Measurements from ENCODE around the gene CCNY.

The CCNY gene

DNA sequence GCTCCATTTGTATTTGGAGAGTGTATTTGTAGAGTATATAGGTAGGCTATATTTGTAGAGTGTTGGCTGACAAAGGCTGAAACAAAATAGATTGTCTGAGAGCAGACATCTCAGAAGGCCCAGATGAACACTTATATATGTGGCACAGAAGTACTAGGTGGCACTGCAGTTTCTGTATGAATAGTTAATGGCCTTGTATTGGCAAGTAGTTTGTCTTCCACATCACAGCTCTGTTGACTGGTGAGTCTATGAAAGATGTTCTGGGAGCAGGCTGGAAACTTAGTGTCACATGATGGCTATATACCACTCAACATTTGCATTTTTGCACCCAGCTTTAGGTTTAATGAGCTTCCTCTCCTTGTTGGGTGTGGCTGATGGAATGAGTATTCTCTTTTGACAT is 51.9 kb downstream of the CCNY start:
- H3K4me3 ChIP-seq (replicated peaks in 1 of 2; ENCODE audit: low read depth in 2 of 2, low read length in 2 of 2): no peak overlapping the region
- TF ChIP-seq, protein P1, sequence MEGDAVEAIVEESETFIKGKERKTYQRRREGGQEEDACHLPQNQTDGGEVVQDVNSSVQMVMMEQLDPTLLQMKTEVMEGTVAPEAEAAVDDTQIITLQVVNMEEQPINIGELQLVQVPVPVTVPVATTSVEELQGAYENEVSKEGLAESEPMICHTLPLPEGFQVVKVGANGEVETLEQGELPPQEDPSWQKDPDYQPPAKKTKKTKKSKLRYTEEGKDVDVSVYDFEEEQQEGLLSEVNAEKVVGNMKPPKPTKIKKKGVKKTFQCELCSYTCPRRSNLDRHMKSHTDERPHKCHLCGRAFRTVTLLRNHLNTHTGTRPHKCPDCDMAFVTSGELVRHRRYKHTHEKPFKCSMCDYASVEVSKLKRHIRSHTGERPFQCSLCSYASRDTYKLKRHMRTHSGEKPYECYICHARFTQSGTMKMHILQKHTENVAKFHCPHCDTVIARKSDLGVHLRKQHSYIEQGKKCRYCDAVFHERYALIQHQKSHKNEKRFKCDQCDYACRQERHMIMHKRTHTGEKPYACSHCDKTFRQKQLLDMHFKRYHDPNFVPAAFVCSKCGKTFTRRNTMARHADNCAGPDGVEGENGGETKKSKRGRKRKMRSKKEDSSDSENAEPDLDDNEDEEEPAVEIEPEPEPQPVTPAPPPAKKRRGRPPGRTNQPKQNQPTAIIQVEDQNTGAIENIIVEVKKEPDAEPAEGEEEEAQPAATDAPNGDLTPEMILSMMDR (IDR thresholded peaks at IDR 0.05; ENCODE audit: low read depth, low read length): no peak
- DNase-seq (ENCODE audit: low read depth in 2 of 2): no peak

DNA sequence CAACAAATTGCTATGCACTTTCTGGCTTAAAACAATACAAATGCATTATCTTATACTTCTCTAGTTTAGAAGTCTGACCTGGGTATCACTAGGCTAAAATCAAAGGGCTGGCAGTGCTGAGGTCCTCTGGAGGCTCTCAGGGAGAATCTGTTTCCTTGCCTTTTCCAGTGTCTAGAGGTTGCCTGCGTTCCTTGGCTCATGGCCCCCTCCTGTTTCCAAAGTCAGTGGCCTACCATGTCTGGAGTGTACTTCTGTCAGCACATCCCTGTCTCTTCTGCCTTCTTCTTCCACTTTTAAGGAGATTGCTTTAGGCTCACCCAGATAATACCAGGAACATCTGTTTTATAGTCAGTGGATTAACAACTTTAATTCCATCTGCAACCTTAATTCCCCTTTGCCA is 52.4 kb downstream of the CCNY start:
- DNase-seq (ENCODE audit: low read depth in 2 of 2): no peak
- no peak overlapping the region for H3K4me3 ChIP-seq (replicated peaks in 1 of 2; ENCODE audit: low read depth in 2 of 2, low read length in 2 of 2)
- TF ChIP-seq, protein P1 (IDR thresholded peaks at IDR 0.05; ENCODE audit: low read depth, low read length): no peak

DNA sequence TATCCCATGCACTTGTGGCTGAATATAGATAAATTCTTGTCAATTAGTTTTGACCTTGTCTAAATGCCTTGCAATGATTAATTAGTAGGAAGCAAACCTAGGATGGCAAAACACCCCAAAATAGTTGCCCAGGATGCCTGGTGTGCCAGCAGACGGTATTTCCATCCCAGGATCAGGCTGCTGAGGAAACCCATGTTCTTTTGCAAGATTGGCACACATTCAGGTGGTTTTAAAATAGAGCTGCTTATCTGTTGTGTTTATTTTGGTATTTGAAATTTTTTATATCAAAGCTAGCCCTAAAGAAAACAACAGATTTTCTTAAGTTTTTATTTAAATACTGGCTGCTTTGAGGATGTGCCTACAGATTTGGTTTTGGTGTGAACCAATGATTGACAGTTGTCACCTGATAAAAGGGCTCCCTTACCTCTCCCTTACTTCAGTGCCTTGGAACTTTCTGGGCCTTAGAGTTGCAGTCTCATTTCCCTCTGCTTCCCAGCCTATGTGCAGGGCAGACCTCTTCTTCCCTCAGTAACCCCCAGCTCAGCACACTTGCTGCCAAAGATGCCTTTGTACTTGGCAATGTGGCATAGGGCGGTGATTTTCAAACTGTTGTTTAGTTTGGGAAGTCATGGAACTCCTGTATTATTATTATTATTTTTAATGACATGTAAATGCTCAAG is 54.0 kb downstream of the CCNY start:
- TF ChIP-seq, protein P1 (IDR thresholded peaks at IDR 0.05; ENCODE audit: low read depth, low read length): no peak
- no peak overlapping the region for H3K4me3 ChIP-seq (replicated peaks in 1 of 2; ENCODE audit: low read depth in 2 of 2, low read length in 2 of 2)
- no peak for DNase-seq (ENCODE audit: low read depth in 2 of 2)

DNA sequence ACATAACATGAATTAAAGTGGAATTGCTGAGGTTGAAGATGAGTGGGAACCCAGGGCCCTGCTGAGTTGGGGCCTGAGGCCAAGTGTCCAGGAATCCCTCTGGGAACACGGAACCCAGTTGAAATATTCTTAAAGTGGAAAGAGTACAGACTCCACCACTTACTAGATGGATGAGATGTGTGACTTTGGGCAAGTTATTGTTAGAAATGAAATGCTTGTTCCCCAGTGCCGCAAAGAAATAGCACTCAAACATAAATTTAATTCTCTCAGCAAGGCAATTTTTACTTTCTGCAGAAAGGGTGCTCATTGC is 54.5 kb downstream of the CCNY start:
- TF ChIP-seq, protein P1 (IDR thresholded peaks at IDR 0.05; ENCODE audit: low read depth, low read length): no peak
- DNase-seq (ENCODE audit: low read depth in 2 of 2): no peak
- H3K4me3 ChIP-seq (replicated peaks in 1 of 2; ENCODE audit: low read depth in 2 of 2, low read length in 2 of 2): no peak overlapping the region

DNA sequence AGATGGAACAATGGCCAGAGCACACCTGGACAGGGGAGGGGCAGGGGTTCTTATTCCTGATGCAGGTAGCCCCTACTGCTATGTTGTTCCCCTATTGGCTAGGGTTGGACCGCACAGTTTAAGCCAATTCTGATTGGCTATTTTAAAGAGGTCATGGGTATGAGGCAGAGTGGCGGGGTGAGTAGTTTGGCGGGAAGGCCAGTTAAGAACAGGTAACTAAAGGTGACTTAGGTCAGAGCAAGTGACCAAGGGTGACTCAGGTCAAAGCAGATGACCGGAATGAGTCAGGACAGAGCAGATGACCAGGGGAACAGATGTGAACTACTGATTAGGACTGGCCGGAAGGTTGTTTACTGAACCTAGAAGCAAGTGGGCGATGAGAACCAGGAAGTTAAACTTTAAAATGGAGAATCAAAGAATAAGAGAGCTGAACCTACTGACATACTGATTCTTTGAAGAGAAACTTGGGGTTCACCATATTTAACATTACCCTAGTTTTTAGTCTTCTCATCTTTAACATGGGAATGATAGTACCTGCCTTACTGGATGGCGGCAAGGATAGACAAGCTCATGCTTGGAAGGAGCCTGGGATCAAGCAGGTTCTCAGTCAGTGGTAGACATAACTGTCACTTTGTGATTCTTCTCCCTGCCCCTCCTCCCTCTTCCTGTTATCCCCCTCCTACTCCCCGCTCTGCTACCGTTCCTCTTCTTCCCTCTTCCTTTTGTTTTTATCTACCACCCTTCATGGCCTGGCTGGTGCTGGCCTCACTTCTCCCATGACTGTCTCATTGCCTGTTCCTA is 55.0 kb downstream of the CCNY start:
- TF ChIP-seq, protein P1 (IDR thresholded peaks at IDR 0.05; ENCODE audit: low read depth, low read length): no peak
- no peak for DNase-seq (ENCODE audit: low read depth in 2 of 2)
- no peak overlapping the region for H3K4me3 ChIP-seq (replicated peaks in 1 of 2; ENCODE audit: low read depth in 2 of 2, low read length in 2 of 2)

DNA sequence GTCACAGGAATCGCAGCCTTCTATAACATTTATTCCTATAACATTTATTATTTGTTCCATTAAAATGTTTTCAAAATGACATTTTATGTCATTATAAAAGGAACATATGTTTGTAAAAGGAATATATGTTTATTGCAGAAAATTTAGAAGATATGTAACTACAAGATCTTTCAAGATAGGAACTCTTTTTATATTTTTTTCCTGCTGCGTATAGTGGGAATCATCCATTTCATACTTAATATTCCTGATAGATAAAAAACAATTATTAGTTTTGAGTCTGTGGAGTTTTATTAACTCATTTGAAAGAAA is 55.6 kb downstream of the CCNY start:
- no peak for DNase-seq (ENCODE audit: low read depth in 2 of 2)
- H3K4me3 ChIP-seq (replicated peaks in 1 of 2; ENCODE audit: low read depth in 2 of 2, low read length in 2 of 2): no peak overlapping the region
- TF ChIP-seq, protein P1 (IDR thresholded peaks at IDR 0.05; ENCODE audit: low read depth, low read length): no peak
